ENCODE results near the gene PDCD5. TPM values are rescaled to one million over a fixed set of nuclear protein-coding genes. Genes with fewer than 3 reads are reported as not detected.

PDCD5 gene
- total RNA-seq, 1 experiment from 2014 or later = 234 TPM

DNA sequence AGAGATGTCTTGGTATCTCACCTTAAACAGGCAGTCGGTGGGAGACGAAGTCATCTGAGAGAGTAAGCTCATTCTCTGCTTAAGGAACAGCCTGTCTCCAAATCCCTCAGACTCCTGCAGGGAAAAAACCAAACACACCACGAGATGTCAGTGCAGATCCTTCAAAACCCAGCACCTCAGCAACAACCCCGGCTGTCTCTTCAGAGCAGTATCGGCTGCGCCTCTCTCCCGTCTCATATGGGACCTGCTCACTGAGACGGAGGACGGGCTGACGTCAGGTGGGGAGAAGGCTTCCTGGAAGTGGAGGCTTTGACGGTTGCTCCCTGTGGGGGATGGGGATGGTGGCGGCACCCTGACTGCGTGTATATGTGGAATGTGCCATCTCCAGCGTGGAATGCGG lies 50.4 kb downstream of the PDCD5 start:
- no peak for DNase-seq (ENCODE audit: low read depth)

Other genes starting within 250 kb of the PDCD5 start
- 2.8 and 5.4 TPM in 2 replicates for gene ZNF507, start 235.6 kb upstream of the PDCD5 start, total RNA-seq (2014; rRNA removed; shearing (Covaris generic))
- gene DPY19L3, start 175.4 kb upstream of the PDCD5 start, total RNA-seq (2014; rRNA removed; shearing (Covaris generic)) = 8.0 and 17.3 TPM in 2 replicates
- 43.3 and 48.3 TPM in 2 replicates for gene ANKRD27, start 94.0 kb downstream of the PDCD5 start, total RNA-seq (2014; rRNA removed; shearing (Covaris generic))
- 0.66 and 1.1 TPM in 2 replicates for gene RGS9BP, start 94.7 kb downstream of the PDCD5 start, total RNA-seq (2014; rRNA removed; shearing (Covaris generic))
- gene NUDT19, start 110.6 kb downstream of the PDCD5 start, total RNA-seq (2014; rRNA removed; shearing (Covaris generic)) = 12.5 and 22.3 TPM in 2 replicates
- gene TDRD12, start 138.6 kb downstream of the PDCD5 start, total RNA-seq (2014; rRNA removed; shearing (Covaris generic)) = 0.05 and 0.12 TPM in 2 replicates